Keratinocyte (primary cell): ENCODE data around the gene PHACTR1.

ENCODE experiments used
- CTCF ChIP-seq, 3 experiments: IDR thresholded peaks in 1 of 3; conservative IDR thresholded peaks in 1 of 3; optimal IDR thresholded peaks in 1 of 3; 2 replicates in 2 of 3; 3 replicates in 1 of 3; pipeline versions ENCODE3 to v1.5.1; 2011; ENCODE audit warnings: low read length in 3 of 3, mild to moderate bottlenecking in 3 of 3, moderate library complexity in 2 of 3, control low read depth in 1 of 3, inconsistent platforms in 1 of 3; ENCODE audit not compliant: insufficient read depth in 2 of 3; ENCODE audit errors: extremely low read depth in 1 of 3
- EZH2 ChIP-seq: IDR thresholded peaks from one replicate; pipeline ENCODE4 v1.6.1; 2012; ENCODE audit warnings: inconsistent platforms, mild to moderate bottlenecking, low read length, moderate library complexity

GRCh38 chr6:13280254-13280653 is 563.7 kb downstream of the PHACTR1 start:
- TF ChIP-seq CTCF (optimal IDR thresholded peaks at IDR 0.05 in 1 of 3, IDR thresholded peaks at IDR 0.05 in 1 of 3, conservative IDR thresholded peaks at IDR 0.05 in 1 of 3; ENCODE audit: extremely low read depth in 1 of 3, insufficient read depth in 2 of 3, low read length in 3 of 3), result no peak
- no peak for TF ChIP-seq EZH2
